T-cell (primary cell): ENCODE data around the gene STK32C. TPM values are rescaled to one million over a fixed set of nuclear protein-coding genes. Genes with fewer than 3 reads are reported as not detected.
A peak's percentile ranks its signal among the peaks of the same experiment; 100 is the strongest.

Source experiments
- ATAC-seq, 4 experiments: fragments of 200-7000 bp in 3 of 4; fragments of 150-1000 bp in 1 of 4; cut with Tn5 transposase; replicated peaks in 1 of 4; 1 replicate in 3 of 4; 2 replicates in 1 of 4; pipeline ENCODE4 v1.10.0; 2021; ENCODE audit warnings: moderate library complexity in 3 of 4, mild to moderate bottlenecking in 2 of 4, moderate number of reproducible peaks in 1 of 4
- CTCF ChIA-PET, 2 donors: fragments of 300-600 bp; sonication (Branson Sonifier 250); formaldehyde crosslinking; loops; one replicate each; lab custom pipeline; 2022; ENCODE audit warnings: antibody characterized with exemption in 2 of 2; lab: Charles Lee
- POLR2A ChIA-PET, 2 donors: fragments of 300-600 bp; sonication (Branson Sonifier 250); formaldehyde crosslinking; loops; one replicate each; lab custom pipeline; 2022; ENCODE audit warnings: antibody characterized with exemption in 2 of 2; lab: Charles Lee
- DNase-seq, 35 experiments: peaks; one replicate each; pipeline versions ENCODE4 v3.0.0 to v3.0.0-alpha.2; 2013 to 2023
- H3K27ac ChIP-seq: one replicate; pipeline ENCODE4 v1.5.1; 2013; ENCODE audit warnings: low read length
- H3K27me3 ChIP-seq, 2 experiments: replicated peaks in 1 of 2; 1 replicate in 1 of 2; 2 replicates in 1 of 2; pipeline versions ENCODE4 v1.6.1 to v1.7.0; 2013; ENCODE audit warnings: low read length in 1 of 2, mixed read lengths in 1 of 2; ENCODE audit not compliant: control insufficient read depth in 2 of 2, insufficient read depth in 2 of 2; ENCODE audit errors: extremely low read depth in 1 of 2
- H3K36me3 ChIP-seq, 2 donors: 1 replicate in 1 of 2; 2 replicates in 1 of 2; pipeline versions ENCODE4 v1.6.1 to v1.7.0; 2013; ENCODE audit warnings: low read length in 1 of 2; ENCODE audit not compliant: control insufficient read depth in 2 of 2, insufficient read depth in 1 of 2; ENCODE audit errors: extremely low read depth in 1 of 2
- H3K4me1 ChIP-seq, 2 experiments: 1 replicate in 1 of 2; 2 replicates in 1 of 2; pipeline versions ENCODE4 v1.6.1 to v1.7.0; 2013; ENCODE audit warnings: low read length in 2 of 2, mixed read lengths in 1 of 2; ENCODE audit not compliant: insufficient read depth in 2 of 2, control insufficient read depth in 1 of 2; ENCODE audit errors: extremely low read depth in 1 of 2
- H3K4me3 ChIP-seq, 2 donors: 1 replicate in 1 of 2; 2 replicates in 1 of 2; pipeline versions ENCODE4 v1.5.1 to v1.7.0; 2013; ENCODE audit warnings: mild to moderate bottlenecking in 2 of 2, low read length in 1 of 2, moderate library complexity in 1 of 2; ENCODE audit not compliant: control insufficient read depth in 1 of 2; ENCODE audit errors: extremely low read depth in 1 of 2
- H3K9me3 ChIP-seq: 2 replicates; pipeline ENCODE4 v1.7.0; 2013
- H3K27ac Mint-ChIP-seq, 2 donors: one replicate each; pipeline ENCODE4 v1.8.0; 2020 to 2021; ENCODE audit warnings: mild to moderate bottlenecking in 2 of 2, mixed read lengths in 2 of 2
- H3K27me3 Mint-ChIP-seq, 2 donors: one replicate each; pipeline ENCODE4 v1.8.0; 2021 to 2022; ENCODE audit warnings: mixed read lengths in 2 of 2
- H3K36me3 Mint-ChIP-seq: one replicate; pipeline ENCODE4 v1.8.0; 2021; ENCODE audit warnings: mixed read lengths
- H3K4me1 Mint-ChIP-seq, 3 donors: one replicate each; pipeline ENCODE4 v1.8.0; 2020 to 2022; ENCODE audit warnings: mixed read lengths in 3 of 3, mild to moderate bottlenecking in 1 of 3
- H3K4me3 Mint-ChIP-seq, 3 donors: one replicate each; pipeline ENCODE4 v1.8.0; 2020 to 2022; ENCODE audit warnings: mild to moderate bottlenecking in 3 of 3, mixed read lengths in 3 of 3, moderate library complexity in 3 of 3
- H3K9me3 Mint-ChIP-seq, 3 donors: one replicate each; pipeline ENCODE4 v1.8.0; 2020 to 2022; ENCODE audit warnings: mixed read lengths in 3 of 3
- WGBS: methylation state at CpG from one replicate; pipeline ENCODE4 v1.1.5; 2013; ENCODE audit warnings: missing lambda C conversion rate; ENCODE audit not compliant: insufficient coverage; 5-methylcytosine and 5-hydroxymethylcytosine counted together
- total RNA-seq, 35 experiments: library from RNA in 6 of 35; stranded (reverse) in 6 of 35; fragments of 120-200 nt in 1 of 35; gene quantifications; one replicate each; pipeline versions ENCODE4 v1.2.1 to v1.2.4 and lab custom pipeline; 2013 to 2026

The STK32C gene
- total RNA-seq, 5 donors from 2014 or later (not counting 1 experiment from before 2014, with no cell fraction given), result 5.8 to 16.4 (median 12.2) TPM

- Histone ChIP-seq H3K36me3 (no peaks in the 10 kb centered on the region), H3K9me3 (no peaks in the 10 kb centered on the region), H3K4me1 (peaks cover 0 to 12% of the 10 kb centered on the region in 2 experiments), H3K27me3 (no peaks in the 10 kb centered on the region), H3K27ac (no peak overlapping the region), H3K4me3 (no peak overlapping the region)
- Mint-ChIP-seq H3K4me1 (peaks cover 2 to 6% (median 4%) of the 10 kb centered on the region in 3 donors), H3K4me3 (no peak overlapping the region), H3K9me3 (no peaks in the 10 kb centered on the region), H3K27me3 (no peaks in the 10 kb centered on the region), H3K36me3 (no peaks in the 10 kb centered on the region), H3K27ac (no peak overlapping the region)
- DNase-seq (peak in 8 of 35 experiments; percentile 11 to 35 (median 23)), ATAC-seq (no peak)
- WGBS, result no CpG with 5 or more reads among the region's 8 CpGs
- POLR2A ChIA-PET, result no interaction called here
- CTCF ChIA-PET, result no interaction called here
These were observed 50.5 kb downstream of the STK32C start for GRCh38 chr10:132257271-132257670.

GRCh38 chr10:132256866-132257265, 50.9 kb downstream of the STK32C start:
- Histone ChIP-seq H3K9me3 (no peaks in the 10 kb centered on the region), H3K27me3 (no peaks in the 10 kb centered on the region), H3K36me3 (no peaks in the 10 kb centered on the region), H3K4me1 (peaks cover 0 to 12% of the 10 kb centered on the region in 2 experiments), H3K27ac (no peak overlapping the region), H3K4me3 (no peak overlapping the region)
- no peaks in the 10 kb centered on the region for H3K9me3 Mint-ChIP-seq
- no peak for ATAC-seq
- no peak overlapping the region for H3K4me3 Mint-ChIP-seq
- H3K27me3 Mint-ChIP-seq, result no peaks in the 10 kb centered on the region
- peaks cover 2 to 6% (median 4%) of the 10 kb centered on the region in 3 donors for H3K4me1 Mint-ChIP-seq
- 73% methylated on average over 4 of the region's 5 CpGs for WGBS
- no peak for DNase-seq
- no peak overlapping the region for H3K27ac Mint-ChIP-seq
- ChIA-PET CTCF (no interaction called here), POLR2A (no interaction called here)
- no peaks in the 10 kb centered on the region for H3K36me3 Mint-ChIP-seq

- H3K27ac Mint-ChIP-seq, result no peak overlapping the region
- Histone ChIP-seq H3K4me1 (peaks cover 0 to 12% of the 10 kb centered on the region in 2 experiments), H3K27ac (peak overlapping the region; percentile 29), H3K27me3 (no peaks in the 10 kb centered on the region), H3K36me3 (no peaks in the 10 kb centered on the region), H3K9me3 (no peaks in the 10 kb centered on the region), H3K4me3 (peak overlapping the region in 1 of 2 donors; percentile 10)
- no peaks in the 10 kb centered on the region for H3K27me3 Mint-ChIP-seq
- peak overlapping the region in 1 of 3 donors; percentile 34 for H3K4me3 Mint-ChIP-seq
- no peaks in the 10 kb centered on the region for H3K36me3 Mint-ChIP-seq
- ChIA-PET CTCF (no interaction called here), POLR2A (no interaction called here)
- WGBS, result 60% methylated on average over 20 of the region's 23 CpGs
- peak in 1 of 4 experiments; percentile 35 for ATAC-seq
- peak in 1 of 35 experiments; percentile 11 for DNase-seq
- no peaks in the 10 kb centered on the region for H3K9me3 Mint-ChIP-seq
- H3K4me1 Mint-ChIP-seq, result peaks cover 2 to 6% (median 4%) of the 10 kb centered on the region in 3 donors
These were observed 52.0 kb downstream of the STK32C start for GRCh38 chr10:132255489-132256344.

GRCh38 chr10:132254841-132255240, 52.9 kb downstream of the STK32C start:
- H3K36me3 Mint-ChIP-seq, result no peaks in the 10 kb centered on the region
- no peak for ATAC-seq
- H3K9me3 Mint-ChIP-seq, result no peaks in the 10 kb centered on the region
- Histone ChIP-seq H3K36me3 (no peaks in the 10 kb centered on the region), H3K4me1 (peaks cover 0 to 12% of the 10 kb centered on the region in 2 experiments), H3K4me3 (no peak overlapping the region), H3K9me3 (no peaks in the 10 kb centered on the region), H3K27me3 (no peaks in the 10 kb centered on the region), H3K27ac (peak overlapping the region; percentile 29)
- 48% methylated on average over 12 of the region's 14 CpGs for WGBS
- H3K27me3 Mint-ChIP-seq, result no peaks in the 10 kb centered on the region
- no peak for DNase-seq
- no peak overlapping the region for H3K27ac Mint-ChIP-seq
- peaks cover 2 to 6% (median 4%) of the 10 kb centered on the region in 3 donors for H3K4me1 Mint-ChIP-seq
- POLR2A ChIA-PET, result no interaction called here
- H3K4me3 Mint-ChIP-seq, result no peak overlapping the region
- CTCF ChIA-PET, result no interaction called here

GRCh38 chr10:132253092-132253687, 54.6 kb downstream of the STK32C start:
- no peaks in the 10 kb centered on the region for H3K36me3 Mint-ChIP-seq
- peaks cover 8 to 12% of the 10 kb centered on the region in 2 experiments for H3K4me1 ChIP-seq
- ChIA-PET CTCF (no interaction called here), POLR2A (no interaction called here)
- no peaks in the 10 kb centered on the region for H3K9me3 ChIP-seq
- H3K27ac Mint-ChIP-seq, result no peak overlapping the region
- WGBS, result 82% methylated on average over 16 of the region's 19 CpGs
- no peaks in the 10 kb centered on the region for H3K36me3 ChIP-seq
- ATAC-seq (no peak), DNase-seq (no peak)
- H3K4me3 Mint-ChIP-seq, result no peak overlapping the region
- no peak overlapping the region for H3K4me3 ChIP-seq
- H3K27me3 Mint-ChIP-seq, result no peaks in the 10 kb centered on the region
- no peak overlapping the region for H3K27ac ChIP-seq
- H3K4me1 Mint-ChIP-seq, result peaks cover 2 to 6% (median 4%) of the 10 kb centered on the region in 3 donors
- no peaks in the 10 kb centered on the region for H3K27me3 ChIP-seq
- no peaks in the 10 kb centered on the region for H3K9me3 Mint-ChIP-seq

GRCh38 chr10:132252412-132252811, 55.3 kb downstream of the STK32C start:
- CTCF ChIA-PET, result no interaction called here
- DNase-seq, result no peak
- Mint-ChIP-seq H3K4me1 (peaks cover 2 to 6% (median 4%) of the 10 kb centered on the region in 3 donors), H3K27me3 (no peaks in the 10 kb centered on the region), H3K27ac (no peak overlapping the region), H3K9me3 (no peaks in the 10 kb centered on the region), H3K4me3 (no peak overlapping the region), H3K36me3 (no peaks in the 10 kb centered on the region)
- Histone ChIP-seq H3K27ac (no peak overlapping the region), H3K36me3 (no peaks in the 10 kb centered on the region), H3K4me1 (peaks cover 10 to 12% of the 10 kb centered on the region in 2 experiments), H3K9me3 (no peaks in the 10 kb centered on the region), H3K27me3 (no peaks in the 10 kb centered on the region), H3K4me3 (no peak overlapping the region)
- POLR2A ChIA-PET, result no interaction called here
- no peak for ATAC-seq
- WGBS, result 91% methylated on average over 10 of the region's 17 CpGs
